Kidney tubule cell (primary cell): ENCODE data around the gene TRAF3IP1.
"Not testable (repeated sequence)": the region's sequence is repeated elsewhere in the genome, so short reads cannot be mapped to it uniquely, and the experiment has no call there.

Source experiments
- DNase-seq: peaks from one replicate; pipeline ENCODE4 v3.0.0-alpha.2; 2018; ENCODE audit warnings: low spot score

TRAF3IP1 gene

DNA sequence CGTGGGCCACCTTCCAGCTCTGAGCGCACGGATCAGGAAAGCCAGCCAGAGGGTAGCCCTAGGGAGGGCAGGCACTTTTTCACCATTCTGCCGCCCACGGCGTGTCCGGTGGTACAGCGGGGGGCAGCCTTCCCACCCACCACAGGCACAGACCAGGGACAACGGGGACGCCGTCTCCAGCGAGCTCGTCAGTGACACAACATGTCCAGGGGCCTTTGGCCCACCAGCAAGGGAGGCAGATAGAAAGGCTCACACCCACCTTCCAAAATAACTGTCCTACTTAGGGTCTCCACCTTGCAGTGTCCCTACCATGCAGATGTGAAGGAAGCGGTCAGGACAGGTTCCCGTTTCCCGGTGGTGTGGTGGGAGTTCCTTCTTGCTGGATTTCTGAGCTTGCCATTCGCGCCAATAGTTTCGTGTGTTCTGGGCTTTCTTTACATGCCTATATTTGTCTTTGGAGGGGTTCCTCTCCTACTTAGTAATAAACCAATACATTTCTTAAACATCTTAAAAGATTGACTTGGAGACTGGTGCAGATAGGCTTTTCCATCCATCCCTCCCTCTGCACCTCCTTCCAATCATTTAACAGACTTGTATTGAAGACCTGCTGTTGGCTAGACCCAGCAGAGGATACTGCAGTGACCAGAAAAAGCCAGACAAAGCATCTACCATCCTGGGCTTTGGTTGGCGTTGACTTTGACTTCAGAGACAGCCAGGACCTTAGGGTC, 107.3 kb downstream of the TRAF3IP1 start:
- DNase-seq, result no peak

- no peak for DNase-seq
Observed at GRCh38 chr2:238428866-238429265, 108.5 kb downstream of the TRAF3IP1 start.

- no peak for DNase-seq
Observed at GRCh38 chr2:238430781-238431180, 110.5 kb downstream of the TRAF3IP1 start.

DNA sequence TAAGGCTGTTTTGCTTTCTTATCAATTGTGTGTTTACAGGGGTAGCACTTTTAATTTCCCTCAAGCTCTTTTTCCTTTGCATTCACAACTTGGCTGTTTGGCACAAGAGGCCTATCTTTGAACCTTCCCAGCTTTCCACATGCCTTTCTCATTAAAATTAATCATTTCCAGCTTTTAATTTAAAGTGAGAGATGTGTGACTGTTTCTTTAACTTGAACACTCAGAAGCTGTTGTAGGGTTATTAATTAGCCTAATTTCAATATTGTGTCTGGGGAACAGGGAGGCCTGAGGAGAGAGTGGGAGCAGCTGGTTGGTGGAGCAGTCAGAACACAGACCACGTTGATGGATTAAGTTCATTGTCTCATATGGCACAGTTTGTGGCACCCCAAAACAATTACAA, 111.1 kb downstream of the TRAF3IP1 start:
- no peak for DNase-seq

GRCh38 chr2:238433300-238433915, 113.1 kb downstream of the TRAF3IP1 start:
- no peak for DNase-seq

- DNase-seq, result no peak
Observed at GRCh38 chr2:238433941-238434845, 113.9 kb downstream of the TRAF3IP1 start.

- no peak for DNase-seq
Observed at GRCh38 chr2:238434846-238435751, 114.8 kb downstream of the TRAF3IP1 start.

- no peak for DNase-seq
Observed at GRCh38 chr2:238435752-238436096, 115.4 kb downstream of the TRAF3IP1 start.

DNA sequence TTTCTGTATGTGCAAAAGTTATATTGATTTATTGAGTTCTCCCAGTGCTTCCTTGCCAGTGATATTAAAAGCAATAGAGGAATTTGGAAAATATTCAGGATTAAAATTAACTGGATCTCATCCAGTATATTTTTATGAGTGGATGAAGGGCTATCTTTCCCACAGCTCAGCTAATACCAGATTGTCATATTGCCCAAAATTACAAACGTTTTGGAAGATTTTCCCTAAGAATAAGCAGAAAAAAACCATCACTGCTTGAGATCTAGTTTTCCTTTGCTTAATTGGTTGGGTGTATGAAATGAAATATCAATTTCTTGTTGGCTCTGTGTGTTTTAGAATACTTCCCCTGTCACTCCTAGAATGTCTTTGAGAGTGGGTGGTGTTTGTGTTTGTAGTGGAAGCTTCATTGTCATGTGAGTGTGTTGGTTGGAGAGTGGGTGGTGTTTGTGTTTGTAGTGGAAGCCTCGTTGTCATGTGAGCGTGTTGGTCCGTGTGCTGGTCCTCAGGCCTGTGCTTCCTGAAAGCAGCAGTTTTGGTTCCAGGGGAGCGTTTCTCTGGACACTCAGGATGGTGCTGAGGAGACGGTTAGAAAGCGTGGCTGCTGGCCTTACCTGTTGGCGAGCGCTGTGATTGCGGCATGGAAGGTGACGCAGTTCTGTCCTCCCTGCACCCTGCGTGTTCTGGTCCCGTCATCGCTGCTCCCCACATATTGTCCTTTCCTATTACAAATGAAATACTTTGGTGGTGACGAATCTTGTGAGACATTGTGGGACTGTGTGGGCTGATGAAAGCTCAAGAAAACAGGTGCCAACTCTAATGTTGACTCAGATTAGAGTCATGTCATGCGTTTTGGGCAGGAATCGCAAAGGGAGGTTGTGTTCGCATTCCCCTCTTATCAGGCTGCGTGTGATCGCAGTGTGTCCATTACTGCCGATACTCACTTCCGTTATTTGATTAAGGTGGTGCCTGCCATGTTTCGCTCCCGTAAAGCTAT, 118.8 kb downstream of the TRAF3IP1 start:
- DNase-seq, result peak; percentile 67

DNA sequence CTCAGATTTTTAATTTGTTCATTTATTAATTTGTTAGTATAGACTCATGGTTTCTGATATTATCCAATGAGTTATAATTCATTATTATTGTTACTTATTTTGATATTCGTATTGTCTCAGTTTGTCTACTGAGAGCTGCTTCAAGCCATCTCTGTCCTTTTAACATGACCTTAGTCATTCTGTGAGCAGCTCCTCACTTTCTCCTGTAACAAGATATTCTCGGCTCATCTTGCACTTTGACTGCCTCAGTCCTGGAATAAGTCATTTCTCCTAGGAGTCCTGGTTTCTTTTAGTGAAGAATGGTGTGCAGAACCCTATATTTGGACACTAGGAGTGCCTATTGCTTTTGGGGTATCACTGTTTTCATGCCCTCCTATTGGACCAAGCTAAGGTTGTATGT, 119.6 kb downstream of the TRAF3IP1 start:
- DNase-seq, result no peak

DNA sequence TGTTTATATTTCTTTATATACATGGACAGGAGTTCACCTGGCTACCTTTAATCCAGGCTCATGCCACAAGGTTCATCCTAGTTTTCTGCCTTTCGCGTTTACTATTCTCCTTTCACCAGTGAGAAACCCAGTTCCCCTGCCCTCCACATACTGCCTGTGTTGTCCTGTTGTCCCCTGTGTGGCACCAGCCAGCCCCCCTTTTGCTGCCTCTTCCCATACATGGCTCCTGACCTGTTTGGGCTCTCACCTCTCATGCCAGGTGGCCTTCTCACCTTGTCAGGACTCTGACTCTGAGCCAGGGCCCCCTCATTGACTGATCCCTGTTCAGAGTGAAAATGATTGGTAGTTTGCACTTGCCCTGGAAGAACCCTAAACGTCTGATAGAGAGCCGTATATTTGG, 120.0 kb downstream of the TRAF3IP1 start:
- no peak for DNase-seq

DNA sequence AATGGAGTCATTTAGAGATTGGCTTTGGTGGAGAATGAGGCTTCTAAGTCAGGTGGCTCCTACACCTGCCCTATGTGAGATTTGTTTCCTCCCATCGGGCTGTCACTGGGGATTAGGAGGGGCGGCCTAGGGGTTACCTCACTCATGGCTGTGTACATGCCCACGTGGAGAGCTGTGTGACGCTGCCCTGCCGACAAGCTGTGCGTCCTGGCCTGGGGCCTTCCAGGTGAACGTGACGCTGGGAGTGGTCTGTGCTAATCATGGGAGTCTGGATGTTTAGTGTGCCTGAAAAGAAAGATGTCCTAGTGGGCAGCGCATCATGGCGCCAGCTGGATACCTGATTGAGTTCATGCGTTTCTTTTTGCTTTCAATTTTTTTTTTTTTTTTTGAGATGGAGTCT, 120.4 kb downstream of the TRAF3IP1 start:
- no peak for DNase-seq

DNA sequence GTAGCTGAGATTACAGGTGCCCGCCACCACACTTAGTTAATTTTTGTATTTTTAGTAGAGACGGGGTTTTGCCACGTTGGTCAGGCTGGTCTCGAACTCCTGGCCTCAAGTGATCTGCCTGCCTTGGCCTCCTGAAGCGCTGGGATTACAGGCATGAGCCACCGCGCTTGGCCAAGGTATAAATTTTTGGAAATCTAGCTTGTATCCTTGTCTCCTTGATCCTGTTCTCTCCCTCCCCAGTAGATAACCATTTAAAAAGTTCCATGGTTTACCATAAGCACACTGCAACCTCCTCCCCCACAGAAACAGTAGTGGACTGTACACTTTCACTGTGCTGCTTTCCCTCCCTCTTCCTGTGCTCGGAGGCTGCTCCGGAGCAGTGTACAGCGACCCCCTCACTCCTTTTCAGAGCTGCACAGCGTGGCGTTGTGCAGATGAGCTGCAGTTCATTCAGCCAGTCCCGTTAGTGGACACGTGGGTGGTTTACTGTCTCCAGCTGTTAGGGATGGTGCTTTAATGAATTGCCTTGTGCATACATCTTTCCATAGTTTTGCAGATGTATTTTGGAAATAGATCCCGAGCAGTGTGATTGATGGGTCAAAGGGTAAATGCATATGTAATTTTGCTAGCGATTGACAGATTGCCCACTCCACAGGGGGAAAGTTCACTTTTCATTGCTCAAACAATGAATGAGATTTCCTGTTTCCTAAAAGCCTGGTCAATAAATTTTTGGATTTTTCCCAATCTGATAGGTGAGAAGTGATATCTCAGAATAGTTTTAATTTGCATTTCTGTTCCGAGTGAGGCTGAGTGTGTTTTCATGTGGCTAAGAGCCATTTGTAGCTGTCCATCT, 121.2 kb downstream of the TRAF3IP1 start:
- DNase-seq, result no peak

DNA sequence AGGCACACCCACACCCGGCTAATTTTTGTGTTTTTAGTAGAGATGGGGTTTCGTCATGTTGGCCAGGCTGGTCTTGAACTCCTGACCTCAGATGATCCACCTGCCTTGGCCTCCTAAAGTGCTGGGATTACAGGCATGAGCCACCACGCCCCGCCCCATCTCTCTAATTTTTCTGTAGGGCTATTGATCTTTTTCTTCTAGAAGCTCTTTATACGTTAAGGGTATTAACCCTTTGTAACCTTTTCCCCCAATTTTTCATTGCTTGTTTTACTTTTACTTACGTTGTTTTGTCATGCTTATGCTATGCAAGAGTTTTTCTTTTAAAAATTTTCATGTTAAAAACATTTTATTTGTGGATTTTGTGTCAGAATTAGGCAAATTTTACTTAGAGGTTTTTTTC, 121.9 kb downstream of the TRAF3IP1 start:
- not testable (repeated sequence) for DNase-seq

DNA sequence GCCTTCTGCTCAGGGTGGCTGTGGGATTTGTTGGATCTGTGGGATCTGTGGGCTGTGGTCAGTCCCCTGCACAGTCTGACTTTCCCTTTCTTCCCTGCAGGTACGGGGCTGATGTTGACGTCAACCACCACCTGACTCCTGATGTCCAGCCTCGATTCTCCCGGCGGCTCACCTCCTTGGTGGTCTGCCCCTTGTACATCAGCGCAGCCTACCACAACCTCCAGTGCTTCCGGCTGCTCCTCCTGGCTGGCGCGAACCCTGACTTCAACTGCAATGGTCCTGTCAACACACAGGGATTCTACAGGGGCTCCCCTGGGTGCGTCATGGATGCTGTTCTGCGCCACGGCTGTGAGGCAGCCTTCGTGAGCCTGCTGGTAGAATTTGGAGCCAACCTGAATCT, 123.9 kb downstream of the TRAF3IP1 start:
- no peak for DNase-seq

DNA sequence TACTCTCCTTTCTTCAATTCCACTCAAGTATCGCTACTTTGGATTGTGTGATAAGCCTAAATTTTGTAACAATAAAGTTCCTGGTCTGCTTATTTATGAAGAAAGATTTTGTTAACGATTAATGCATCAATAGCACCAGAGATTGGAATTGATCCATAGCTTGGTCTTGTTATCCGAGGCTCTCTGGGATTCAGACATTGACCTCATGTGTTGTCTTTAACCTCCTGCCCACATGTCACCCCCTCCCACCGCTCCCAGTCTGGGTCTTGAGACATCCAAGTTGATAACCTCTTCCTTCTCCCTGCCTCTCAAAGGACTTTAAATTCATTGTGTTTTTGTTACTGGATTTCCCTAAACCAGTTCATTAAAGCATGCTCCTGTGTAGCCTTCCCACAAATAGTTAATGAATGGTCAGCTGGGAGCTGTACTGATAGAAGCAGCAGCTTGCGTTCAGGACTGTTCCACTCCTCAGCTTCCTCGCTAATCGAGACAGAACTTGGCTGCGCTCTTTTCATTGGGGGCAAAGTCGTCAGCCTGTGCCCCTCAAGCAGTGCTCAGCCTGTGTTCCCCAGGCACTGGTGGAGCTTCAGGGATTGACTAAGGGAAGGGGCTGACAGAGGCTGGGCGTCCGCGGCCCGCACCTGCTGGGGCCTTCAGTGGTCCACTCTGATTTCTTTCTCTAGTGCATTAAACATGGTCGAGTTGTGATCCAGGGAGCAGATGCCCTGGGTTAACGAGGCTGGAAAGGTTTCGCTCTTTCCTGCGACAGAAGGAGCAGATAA, 125.3 kb downstream of the TRAF3IP1 start:
- no peak for DNase-seq

DNA sequence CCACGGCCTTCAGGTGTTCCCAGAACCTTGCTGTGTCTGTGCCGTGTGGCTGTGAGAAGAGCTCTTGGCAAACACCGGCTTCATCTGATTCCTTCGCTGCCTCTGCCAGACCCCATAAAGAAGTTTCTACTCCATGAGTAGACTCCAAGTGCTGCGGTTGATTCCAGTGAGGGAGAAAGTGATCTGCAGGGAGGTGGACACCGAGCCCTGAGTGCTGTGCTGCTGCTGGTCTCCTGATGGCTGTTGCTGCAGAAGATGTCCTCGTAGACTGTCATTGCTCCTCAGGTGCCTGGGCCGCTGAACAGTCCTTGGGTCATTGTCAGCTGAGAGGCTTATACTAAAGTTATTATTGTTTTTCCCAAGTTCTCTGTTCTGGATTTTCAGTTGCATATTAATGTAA, 126.1 kb downstream of the TRAF3IP1 start:
- DNase-seq, result no peak

- no peak for DNase-seq
Observed at GRCh38 chr2:238448031-238448955, 128.0 kb downstream of the TRAF3IP1 start.
